ENCODE data around the gene MAN1A2.
"Not testable (repeated sequence)": the region's sequence is repeated elsewhere in the genome, so short reads cannot be mapped to it uniquely, and the experiment has no call there.

- not testable (repeated sequence) for TF ChIP-seq POLR2A, CTCF, EP300 (IDR thresholded peaks at IDR 0.05)
Observed at GRCh38 chr1:117357833-117358603, 9.2 kb upstream of the MAN1A2 start.
